K562 (cell line): ENCODE data around the gene ARHGEF33. TPM values are rescaled to one million over a fixed set of nuclear protein-coding genes. Genes with fewer than 3 reads are reported as not detected.

Experiments used
- ATAC-seq: fragments of 200-7000 bp; cut with Tn5 transposase; 3 replicates; pipeline ENCODE4 v1.9.1; 2020; ENCODE audit warnings: moderate library complexity
- BruUV-seq: library from RNA; stranded (reverse); fragments of 400-500 nt; replicated peaks from 2 replicates; lab custom pipeline; 2021; lab: Mats Ljungman, UMichigan
- CTCF ChIA-PET: fragments of 300-600 bp; formaldehyde crosslinking; extraction: SDS; loops from one replicate; lab custom pipeline; 2021; ENCODE audit warnings: low intra/inter-chr PET ratio; lab: Yijun Ruan, JAX
- POLR2A ChIA-PET: fragments of 300-600, 350-650 bp; sonication (Branson Sonifier 250); formaldehyde crosslinking; extraction: SDS; loops from one replicate; lab custom pipeline; 2021; ENCODE audit warnings: antibody characterized with exemption, inconsistent platforms; lab: Yijun Ruan, JAX
- DNase-seq, 4 experiments: peaks; one replicate each; pipeline versions ENCODE4 v3.0.0 to v3.0.0-alpha.2; 2011 to 2018; ENCODE audit warnings: low spot score in 3 of 4, mixed read lengths in 3 of 4; ENCODE audit errors: extremely low read depth in 1 of 4
- FAIRE-seq: peaks from 2 replicates; lab custom pipeline; 2011; peaks lifted over from hg19 to GRCh38; lab: Jason Lieb, UNC
- H2AFZ ChIP-seq: 2 replicates; pipeline ENCODE4 v1.6.0; 2011; ENCODE audit warnings: low read depth, low read length, control low read depth, inconsistent platforms
- H3K27ac ChIP-seq: fragments of 200-600 bp; 3 replicates; pipeline ENCODE4 v1.8.0; 2011; ENCODE audit warnings: low read depth, mild to moderate bottlenecking, control low read depth, inconsistent platforms, low read length, moderate library complexity, mixed read lengths; ENCODE audit errors: extremely low read depth
- H3K27me3 ChIP-seq, 2 experiments: fragments of 300-600 bp in 1 of 2; 2 replicates in 1 of 2; 3 replicates in 1 of 2; pipeline versions ENCODE4 v1.6.0 to v1.8.0; 2011; ENCODE audit warnings: inconsistent platforms in 2 of 2, low read length in 2 of 2, mild to moderate bottlenecking in 1 of 2, mixed read lengths in 1 of 2, moderate library complexity in 1 of 2; ENCODE audit not compliant: control insufficient read depth in 2 of 2, insufficient read depth in 2 of 2
- H3K36me3 ChIP-seq: fragments of 300-600 bp; 3 replicates; pipeline ENCODE4 v1.8.0; 2011; ENCODE audit warnings: mild to moderate bottlenecking, low read length, inconsistent platforms; ENCODE audit not compliant: control insufficient read depth, insufficient read depth
- H3K4me1 ChIP-seq, 2 experiments: fragments of 200-600 bp in 1 of 2; replicated peaks in 1 of 2; 2 replicates in 1 of 2; 3 replicates in 1 of 2; pipeline versions ENCODE4 v1.5.1 to v1.8.0; 2011; ENCODE audit warnings: inconsistent platforms in 2 of 2, low read length in 2 of 2, mild to moderate bottlenecking in 1 of 2, mixed read lengths in 1 of 2, moderate library complexity in 1 of 2; ENCODE audit not compliant: control insufficient read depth in 2 of 2, insufficient read depth in 2 of 2
- H3K4me2 ChIP-seq: 2 replicates; pipeline ENCODE4 v1.6.1; 2011; ENCODE audit warnings: low read length, control low read depth, inconsistent platforms, mixed read lengths; ENCODE audit not compliant: insufficient read depth
- H3K4me3 ChIP-seq: fragments of 200-600 bp; sonication (generic), shearing (Covaris generic); 2 replicates; pipeline ENCODE4 v1.5.1; 2016; ENCODE audit warnings: control low read depth, inconsistent platforms
- H3K79me2 ChIP-seq: fragments of 200-600 bp; 3 replicates; pipeline ENCODE4 v1.8.0; 2011; ENCODE audit warnings: low read length, inconsistent platforms; ENCODE audit not compliant: control insufficient read depth, insufficient read depth
- H3K9ac ChIP-seq, 2 experiments: 2 replicates each; pipeline versions ENCODE4 v1.6.0 to v1.6.1; 2011; ENCODE audit warnings: low read depth in 2 of 2, low read length in 2 of 2, control low read depth in 1 of 2, inconsistent platforms in 1 of 2, mild to moderate bottlenecking in 1 of 2, mixed read lengths in 1 of 2; ENCODE audit not compliant: insufficient read depth in 1 of 2
- H3K9me1 ChIP-seq: one replicate; pipeline ENCODE4 v1.6.0; 2011; ENCODE audit warnings: inconsistent platforms, mild to moderate bottlenecking, low read length, moderate library complexity; ENCODE audit not compliant: control insufficient read depth, insufficient read depth
- H3K9me3 ChIP-seq: replicated peaks from 2 replicates; pipeline ENCODE4 v1.5.1; 2011; ENCODE audit warnings: low read depth, low read length, inconsistent platforms; ENCODE audit not compliant: control insufficient read depth, insufficient read depth
- H4K20me1 ChIP-seq: replicated peaks from 2 replicates; pipeline ENCODE4 v1.6.1; 2011; ENCODE audit warnings: low read length, inconsistent platforms, mixed read lengths; ENCODE audit not compliant: control insufficient read depth, insufficient read depth
- CBX2 ChIP-seq: fragments of 200-600 bp; sonication (generic); IDR thresholded peaks from one replicate; pipeline ENCODE4 v1.6.1; 2012; ENCODE audit warnings: mild to moderate bottlenecking, low read length, inconsistent platforms; ENCODE audit not compliant: insufficient read depth, poor library complexity, severe bottlenecking
- CCAR2 ChIP-seq: fragments of 200-400 bp; formaldehyde crosslinking; IDR thresholded peaks from 2 replicates; pipeline ENCODE4 v1.6.1; 2017; ENCODE audit warnings: mild to moderate bottlenecking, low read depth, low read length
- ERF ChIP-seq: fragments of 450-650 bp; formaldehyde crosslinking; IDR thresholded peaks from 2 replicates; pipeline ENCODE4 v1.4.0; 2020; ENCODE audit warnings: mild to moderate bottlenecking, mixed read lengths
- FOXA1 ChIP-seq: fragments of 450-650 bp; IDR thresholded peaks from 2 replicates; pipeline ENCODE4 v1.6.1; 2016; ENCODE audit warnings: mild to moderate bottlenecking, borderline replicate concordance
- GABPB2 ChIP-seq: fragments of 250-450 bp; sonication (Bioruptor Pico); conservative IDR thresholded peaks from 2 replicates; pipeline ENCODE4 v1.5.1; 2021; ENCODE audit warnings: mild to moderate bottlenecking
- MAZ ChIP-seq, 2 experiments: fragments of 450-650 bp in 1 of 2; sonication (generic) in 1 of 2; formaldehyde crosslinking; IDR thresholded peaks in 1 of 2; conservative IDR thresholded peaks in 1 of 2; 2 replicates each; pipeline versions ENCODE4 v1.4.0 to v1.5.0; 2020; ENCODE audit warnings: mild to moderate bottlenecking in 1 of 2, missing genetic modification reagents in 1 of 2
- MCM2 ChIP-seq: fragments of 450-650 bp; IDR thresholded peaks from 2 replicates; pipeline ENCODE4 v1.6.1; 2017; ENCODE audit warnings: low read depth, mild to moderate bottlenecking
- ZC3H8 ChIP-seq: fragments of 450-650 bp; IDR thresholded peaks from 2 replicates; pipeline ENCODE4 v1.6.1; 2017
- WGBS: fragments of 100-300 bp; shearing (Covaris generic); methylation state at CpG from one replicate; pipeline ENCODE4 v1.1.6; 2016; ENCODE audit warnings: low coverage, mixed read lengths; ENCODE audit not compliant: insufficient coverage; ENCODE audit errors: missing lambda C conversion rate; 5-methylcytosine and 5-hydroxymethylcytosine counted together
- in situ Hi-C: fragments of 300-500 bp; cut with MboI; formaldehyde crosslinking; loops from 4 replicates; pipeline ENCODE4 v1.15.0; 2018; ENCODE audit warnings: inconsistent platforms, mixed read lengths
- intact Hi-C: fragments of 100-400 bp; cut with micrococcal nuclease; formaldehyde crosslinking; loops from 2 replicates; pipeline ENCODE4 v1.14.2; 2022
- polyA plus RNA-seq, 8 experiments: library from polyadenylated mRNA; depleted of rRNA in 4 of 8; stranded (reverse) in 5 of 8; unstranded in 3 of 8; fragments of >200 nt; fragmentation: Nextera tagmentation in 2 of 8; fragmentation: Illumina TruSeq in 1 of 8; extraction: Ambion mirVana in 2 of 8; extraction: Trizol in 1 of 8; gene quantifications; 2 replicates each; pipeline versions ENCODE4 v1.2.1 to v1.2.3, GENCODE V29; 2011 to 2014; ENCODE audit warnings: inconsistent platforms in 1 of 8, missing spikeins in 1 of 8
- total RNA-seq, 7 experiments: library from RNA; depleted of rRNA in 6 of 7; stranded (reverse); fragments of >200 nt in 6 of 7; fragmentation: Illumina TruSeq in 2 of 7; extraction: Trizol in 2 of 7; gene quantifications; 2 replicates each; pipeline versions ENCODE4 v1.2.1 to v1.2.3, GENCODE V29; 2011 to 2021; ENCODE audit warnings: low replicate concordance in 1 of 7
- TF ChIP-seq, protein P1 (sequence below): sonication (generic); formaldehyde crosslinking; IDR thresholded peaks from 2 replicates; pipeline ENCODE4 v1.8.1; 2022; ENCODE audit warnings: missing genetic modification reagents
- TF ChIP-seq, protein P2 (sequence below): sonication (generic); formaldehyde crosslinking; IDR thresholded peaks from 2 replicates; pipeline ENCODE4 v1.8.0; 2022; ENCODE audit warnings: missing genetic modification reagents, mild to moderate bottlenecking, borderline replicate concordance

ARHGEF33 gene
- total and polyA plus RNA-seq, 9 of the 15 experiments (the other 6 are each of a cell fraction or from before 2014, with no cell fraction given): 0.01 to 0.08 (median 0.03) TPM; not detected in 5

DNA sequence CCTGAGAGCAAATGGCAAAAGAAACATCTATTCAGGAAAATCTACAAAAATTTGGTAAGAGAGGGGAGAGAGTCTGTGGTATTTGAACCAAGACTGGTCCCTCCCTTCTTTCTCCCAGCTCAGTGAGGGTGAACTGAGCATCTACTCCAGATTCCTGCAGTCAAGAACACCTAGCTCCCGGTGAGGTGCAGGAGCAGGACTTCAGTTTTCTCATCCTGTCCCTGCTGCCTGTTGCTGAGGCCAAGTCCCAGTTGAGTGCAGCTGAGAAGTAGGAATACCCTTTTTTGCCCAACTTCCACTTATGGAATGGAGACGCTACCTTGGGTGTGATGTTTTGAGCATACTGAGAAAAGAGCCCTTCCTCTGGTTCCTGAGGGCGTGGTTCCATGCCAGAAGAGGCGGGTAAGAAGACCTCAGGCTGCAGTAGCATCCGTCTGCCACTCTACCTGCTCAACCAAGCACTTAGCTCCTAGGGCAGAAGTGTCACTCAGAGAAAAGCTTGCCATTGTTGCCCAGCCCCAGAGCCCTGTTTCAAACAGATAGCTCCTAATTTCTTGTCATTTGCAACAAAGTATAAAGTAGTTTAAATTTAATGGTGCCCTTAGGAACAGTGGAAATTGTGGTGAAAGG is 118.3 kb downstream of the ARHGEF33 start:
- Histone ChIP-seq H3K9me1 (no peaks in the 10 kb centered on the region), H3K27ac (no peak overlapping the region; the same call in 2 of the 3 replicates), H3K9me3 (no peaks in the 10 kb centered on the region), H3K36me3 (peaks cover 58% of the 10 kb centered on the region), H3K27me3 (no peaks in the 10 kb centered on the region), H3K4me3 (no peak overlapping the region), H3K4me2 (no peak overlapping the region), H3K4me1 (no peaks in the 10 kb centered on the region), H3K9ac (no peak overlapping the region), H3K79me2 (no peaks in the 10 kb centered on the region), H4K20me1 (no peaks in the 10 kb centered on the region), H2AFZ (no peak overlapping the region)
- TF ChIP-seq GABPB2 (CRISPR knock-in tag): no peak
- TF ChIP-seq, protein P1, sequence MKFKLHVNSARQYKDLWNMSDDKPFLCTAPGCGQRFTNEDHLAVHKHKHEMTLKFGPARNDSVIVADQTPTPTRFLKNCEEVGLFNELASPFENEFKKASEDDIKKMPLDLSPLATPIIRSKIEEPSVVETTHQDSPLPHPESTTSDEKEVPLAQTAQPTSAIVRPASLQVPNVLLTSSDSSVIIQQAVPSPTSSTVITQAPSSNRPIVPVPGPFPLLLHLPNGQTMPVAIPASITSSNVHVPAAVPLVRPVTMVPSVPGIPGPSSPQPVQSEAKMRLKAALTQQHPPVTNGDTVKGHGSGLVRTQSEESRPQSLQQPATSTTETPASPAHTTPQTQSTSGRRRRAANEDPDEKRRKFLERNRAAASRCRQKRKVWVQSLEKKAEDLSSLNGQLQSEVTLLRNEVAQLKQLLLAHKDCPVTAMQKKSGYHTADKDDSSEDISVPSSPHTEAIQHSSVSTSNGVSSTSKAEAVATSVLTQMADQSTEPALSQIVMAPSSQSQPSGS (CRISPR knock-in tag): no peak
- TF ChIP-seq ZC3H8: no peak
- TF ChIP-seq MAZ (CRISPR knock-in tag; conservative IDR thresholded peaks at IDR 0.05 in 1 of 2, IDR thresholded peaks at IDR 0.05 in 1 of 2): no peak
- no peak for TF ChIP-seq MCM2
- no peak for TF ChIP-seq CBX2
- TF ChIP-seq ERF (CRISPR knock-in tag): no peak
- no peak for TF ChIP-seq CCAR2
- no peak for TF ChIP-seq FOXA1
- TF ChIP-seq, protein P2, sequence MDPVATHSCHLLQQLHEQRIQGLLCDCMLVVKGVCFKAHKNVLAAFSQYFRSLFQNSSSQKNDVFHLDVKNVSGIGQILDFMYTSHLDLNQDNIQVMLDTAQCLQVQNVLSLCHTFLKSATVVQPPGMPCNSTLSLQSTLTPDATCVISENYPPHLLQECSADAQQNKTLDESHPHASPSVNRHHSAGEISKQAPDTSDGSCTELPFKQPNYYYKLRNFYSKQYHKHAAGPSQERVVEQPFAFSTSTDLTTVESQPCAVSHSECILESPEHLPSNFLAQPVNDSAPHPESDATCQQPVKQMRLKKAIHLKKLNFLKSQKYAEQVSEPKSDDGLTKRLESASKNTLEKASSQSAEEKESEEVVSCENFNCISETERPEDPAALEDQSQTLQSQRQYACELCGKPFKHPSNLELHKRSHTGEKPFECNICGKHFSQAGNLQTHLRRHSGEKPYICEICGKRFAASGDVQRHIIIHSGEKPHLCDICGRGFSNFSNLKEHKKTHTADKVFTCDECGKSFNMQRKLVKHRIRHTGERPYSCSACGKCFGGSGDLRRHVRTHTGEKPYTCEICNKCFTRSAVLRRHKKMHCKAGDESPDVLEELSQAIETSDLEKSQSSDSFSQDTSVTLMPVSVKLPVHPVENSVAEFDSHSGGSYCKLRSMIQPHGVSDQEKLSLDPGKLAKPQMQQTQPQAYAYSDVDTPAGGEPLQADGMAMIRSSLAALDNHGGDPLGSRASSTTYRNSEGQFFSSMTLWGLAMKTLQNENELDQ: no peak
- WGBS: 76% methylated on average over 5 of the region's 5 CpGs
- DNase-seq (no peak), FAIRE-seq (no peak), ATAC-seq (no peak)
- CTCF ChIA-PET: no interaction called here
- BruUV-seq: no TSS peak
- in situ Hi-C loops (no loop called here), intact Hi-C loops (no loop called here)
- POLR2A ChIA-PET: interaction anchor here (0.7 to 1.1 kb wide), 2 partner anchors 10 to 45 kb away, joined by 3 read pairs; no protein-coding TSS in a partner anchor
